ENCODE data around the gene FTH1.

FTH1 gene

DNA sequence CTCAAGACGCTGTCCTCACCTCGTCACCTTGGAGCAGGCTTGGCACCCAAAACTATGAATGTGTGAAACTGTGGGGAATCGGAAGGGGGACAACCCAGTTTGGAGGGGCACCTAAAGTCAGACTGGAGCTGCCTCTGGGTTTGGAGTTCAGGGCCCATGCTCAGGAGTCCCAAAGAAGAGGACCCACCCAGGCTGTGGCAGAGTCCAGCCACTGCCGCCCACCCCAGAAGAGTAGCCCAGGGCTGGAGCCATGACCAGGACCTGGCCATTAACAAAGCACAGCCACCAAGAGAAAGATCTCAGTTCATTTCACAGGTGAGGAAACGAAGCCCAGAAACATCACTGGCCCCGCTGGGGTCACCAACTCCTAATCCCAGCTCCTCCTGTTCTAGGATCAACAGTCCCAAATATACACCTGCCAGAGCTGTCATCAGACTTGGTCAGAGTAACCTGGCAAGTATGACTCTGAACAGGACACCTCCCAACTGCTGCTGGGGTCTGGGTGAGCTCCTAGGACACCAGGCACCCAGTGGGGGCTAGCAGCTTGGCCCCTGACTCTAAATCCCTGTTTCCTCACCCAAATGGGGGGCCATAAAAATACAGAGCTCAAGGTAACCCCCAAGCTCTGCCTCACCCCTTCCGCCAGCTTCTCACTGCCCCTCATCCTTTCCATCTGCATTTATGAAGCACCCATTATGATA, 52.8 kb downstream of the FTH1 start:
- no peak for FAIRE-seq

Measured in colon (tissue), 2 donors.